ENCODE measurements around the gene IPO4.

Gene IPO4

GRCh38 chr14:24182110-24182882 lies 6.3 kb downstream of the IPO4 start:
- H3K27me3 ChIP-seq: no peaks in the 10 kb centered on the region
- DNase-seq: no peak
- H3K9me3 ChIP-seq: no peaks in the 10 kb centered on the region
- H3K4me3 ChIP-seq (ENCODE audit: low read depth, low read length): no peak overlapping the region
- H3K36me3 ChIP-seq: peaks cover 89% of the 10 kb centered on the region
- no peaks in the 10 kb centered on the region for H3K4me1 ChIP-seq
- no peak for TF ChIP-seq CTCF (IDR thresholded peaks at IDR 0.05; ENCODE audit: low read depth, low read length)

- no peak for TF ChIP-seq CTCF (IDR thresholded peaks at IDR 0.05; ENCODE audit: low read depth, low read length)
- H3K4me1 ChIP-seq: no peaks in the 10 kb centered on the region
- no peak for DNase-seq
- no peaks in the 10 kb centered on the region for H3K9me3 ChIP-seq
- no peak overlapping the region for H3K4me3 ChIP-seq (ENCODE audit: low read depth, low read length)
- peaks cover 85% of the 10 kb centered on the region for H3K36me3 ChIP-seq
- no peaks in the 10 kb centered on the region for H3K27me3 ChIP-seq
These were observed 7.1 kb downstream of the IPO4 start for GRCh38 chr14:24181371-24182077.

- no peak for TF ChIP-seq CTCF (IDR thresholded peaks at IDR 0.05; ENCODE audit: low read depth, low read length)
- Histone ChIP-seq H3K4me1 (no peaks in the 10 kb centered on the region), H3K9me3 (no peaks in the 10 kb centered on the region), H3K36me3 (peaks cover 72% of the 10 kb centered on the region), H3K27me3 (no peaks in the 10 kb centered on the region), H3K4me3 (ENCODE audit: low read depth, low read length) (no peak overlapping the region)
- no peak for DNase-seq
These were observed 8.4 kb downstream of the IPO4 start for GRCh38 chr14:24179961-24180796.

GRCh38 chr14:24179294-24179960 lies 9.2 kb downstream of the IPO4 start:
- TF ChIP-seq CTCF (IDR thresholded peaks at IDR 0.05; ENCODE audit: low read depth, low read length): no peak
- Histone ChIP-seq H3K9me3 (no peaks in the 10 kb centered on the region), H3K4me3 (ENCODE audit: low read depth, low read length) (no peak overlapping the region), H3K36me3 (peaks cover 64% of the 10 kb centered on the region), H3K27me3 (no peaks in the 10 kb centered on the region), H3K4me1 (no peaks in the 10 kb centered on the region)
- no peak for DNase-seq

- no peaks in the 10 kb centered on the region for H3K4me1 ChIP-seq
- peaks cover 59% of the 10 kb centered on the region for H3K36me3 ChIP-seq
- no peak for DNase-seq
- no peaks in the 10 kb centered on the region for H3K27me3 ChIP-seq
- no peak overlapping the region for H3K4me3 ChIP-seq (ENCODE audit: low read depth, low read length)
- no peak for TF ChIP-seq CTCF (IDR thresholded peaks at IDR 0.05; ENCODE audit: low read depth, low read length)
- H3K9me3 ChIP-seq: no peaks in the 10 kb centered on the region
These were observed 10.0 kb downstream of the IPO4 start for GRCh38 chr14:24178399-24179178.

Measured in BE2C (cell line).